T-cell (primary cell): ENCODE results near the gene FADS1. TPM values are rescaled to one million over a fixed set of nuclear protein-coding genes. Genes with fewer than 3 reads are reported as not detected.
A peak's percentile ranks its signal among the peaks of the same experiment; 100 is the strongest.

Source experiments
- ATAC-seq, 4 experiments: fragments of 200-7000 bp in 3 of 4; fragments of 150-1000 bp in 1 of 4; cut with Tn5 transposase; replicated peaks in 1 of 4; 1 replicate in 3 of 4; 2 replicates in 1 of 4; pipeline ENCODE4 v1.10.0; 2021; ENCODE audit warnings: moderate library complexity in 3 of 4, mild to moderate bottlenecking in 2 of 4, moderate number of reproducible peaks in 1 of 4
- CTCF ChIA-PET, 2 donors: fragments of 300-600 bp; sonication (Branson Sonifier 250); formaldehyde crosslinking; loops; one replicate each; lab custom pipeline; 2022; ENCODE audit warnings: antibody characterized with exemption in 2 of 2; lab: Charles Lee
- POLR2A ChIA-PET, 2 donors: fragments of 300-600 bp; sonication (Branson Sonifier 250); formaldehyde crosslinking; loops; one replicate each; lab custom pipeline; 2022; ENCODE audit warnings: antibody characterized with exemption in 2 of 2; lab: Charles Lee
- DNase-seq, 35 experiments: peaks; one replicate each; pipeline versions ENCODE4 v3.0.0 to v3.0.0-alpha.2; 2013 to 2023
- H3K27ac ChIP-seq: one replicate; pipeline ENCODE4 v1.5.1; 2013; ENCODE audit warnings: low read length
- H3K27me3 ChIP-seq, 2 experiments: replicated peaks in 1 of 2; 1 replicate in 1 of 2; 2 replicates in 1 of 2; pipeline versions ENCODE4 v1.6.1 to v1.7.0; 2013; ENCODE audit warnings: low read length in 1 of 2, mixed read lengths in 1 of 2; ENCODE audit not compliant: control insufficient read depth in 2 of 2, insufficient read depth in 2 of 2; ENCODE audit errors: extremely low read depth in 1 of 2
- H3K36me3 ChIP-seq, 2 donors: 1 replicate in 1 of 2; 2 replicates in 1 of 2; pipeline versions ENCODE4 v1.6.1 to v1.7.0; 2013; ENCODE audit warnings: low read length in 1 of 2; ENCODE audit not compliant: control insufficient read depth in 2 of 2, insufficient read depth in 1 of 2; ENCODE audit errors: extremely low read depth in 1 of 2
- H3K4me1 ChIP-seq, 2 experiments: 1 replicate in 1 of 2; 2 replicates in 1 of 2; pipeline versions ENCODE4 v1.6.1 to v1.7.0; 2013; ENCODE audit warnings: low read length in 2 of 2, mixed read lengths in 1 of 2; ENCODE audit not compliant: insufficient read depth in 2 of 2, control insufficient read depth in 1 of 2; ENCODE audit errors: extremely low read depth in 1 of 2
- H3K4me3 ChIP-seq, 2 donors: 1 replicate in 1 of 2; 2 replicates in 1 of 2; pipeline versions ENCODE4 v1.5.1 to v1.7.0; 2013; ENCODE audit warnings: mild to moderate bottlenecking in 2 of 2, low read length in 1 of 2, moderate library complexity in 1 of 2; ENCODE audit not compliant: control insufficient read depth in 1 of 2; ENCODE audit errors: extremely low read depth in 1 of 2
- H3K9me3 ChIP-seq: 2 replicates; pipeline ENCODE4 v1.7.0; 2013
- H3K27ac Mint-ChIP-seq, 2 donors: one replicate each; pipeline ENCODE4 v1.8.0; 2020 to 2021; ENCODE audit warnings: mild to moderate bottlenecking in 2 of 2, mixed read lengths in 2 of 2
- H3K27me3 Mint-ChIP-seq, 2 donors: one replicate each; pipeline ENCODE4 v1.8.0; 2021 to 2022; ENCODE audit warnings: mixed read lengths in 2 of 2
- H3K36me3 Mint-ChIP-seq: one replicate; pipeline ENCODE4 v1.8.0; 2021; ENCODE audit warnings: mixed read lengths
- H3K4me1 Mint-ChIP-seq, 3 donors: one replicate each; pipeline ENCODE4 v1.8.0; 2020 to 2022; ENCODE audit warnings: mixed read lengths in 3 of 3, mild to moderate bottlenecking in 1 of 3
- H3K4me3 Mint-ChIP-seq, 3 donors: one replicate each; pipeline ENCODE4 v1.8.0; 2020 to 2022; ENCODE audit warnings: mild to moderate bottlenecking in 3 of 3, mixed read lengths in 3 of 3, moderate library complexity in 3 of 3
- H3K9me3 Mint-ChIP-seq, 3 donors: one replicate each; pipeline ENCODE4 v1.8.0; 2020 to 2022; ENCODE audit warnings: mixed read lengths in 3 of 3
- WGBS: methylation state at CpG from one replicate; pipeline ENCODE4 v1.1.5; 2013; ENCODE audit warnings: missing lambda C conversion rate; ENCODE audit not compliant: insufficient coverage; 5-methylcytosine and 5-hydroxymethylcytosine counted together
- total RNA-seq, 35 experiments: library from RNA in 6 of 35; stranded (reverse) in 6 of 35; fragments of 120-200 nt in 1 of 35; gene quantifications; one replicate each; pipeline versions ENCODE4 v1.2.1 to v1.2.4 and lab custom pipeline; 2013 to 2026

The FADS1 gene
- total RNA-seq, 5 donors from 2014 or later (not counting 1 experiment from before 2014, with no cell fraction given) = 1.9 to 8.8 (median 2.9) TPM

DNA sequence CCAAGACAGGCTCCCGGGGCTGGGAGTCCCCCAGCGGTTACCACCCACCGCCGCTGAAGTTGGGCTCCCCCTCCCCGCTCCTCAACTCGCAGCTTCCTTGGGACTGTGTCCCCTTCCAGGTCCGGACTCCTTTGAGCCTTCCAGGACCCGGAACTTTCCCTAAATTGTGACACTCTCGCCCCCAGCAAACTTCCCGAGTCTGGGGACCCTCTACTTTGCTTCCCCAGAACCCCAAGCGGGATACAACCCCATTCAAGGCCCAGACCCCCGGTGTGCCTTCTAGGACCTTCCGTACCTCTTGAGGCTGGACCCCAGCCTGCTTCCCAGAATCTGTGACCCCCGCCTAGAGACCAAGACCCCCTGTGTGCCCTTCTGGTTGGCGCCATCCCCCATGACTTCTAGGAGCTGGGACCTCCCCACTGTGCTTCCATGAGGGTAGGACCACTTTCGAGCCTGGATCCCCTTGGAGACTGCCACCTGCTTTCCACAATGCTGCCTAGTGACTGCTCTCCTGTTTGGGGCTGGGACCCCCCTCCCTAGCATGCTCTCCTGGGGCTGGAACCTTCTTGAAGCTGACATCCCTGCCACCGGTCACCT lies 63.8 kb downstream of the FADS1 start:
- Mint-ChIP-seq H3K4me1 (peaks cover 5 to 29% (median 27%) of the 10 kb centered on the region in 3 donors), H3K27ac (no peak overlapping the region), H3K9me3 (no peaks in the 10 kb centered on the region), H3K4me3 (peak overlapping the region; percentile 61 to 78 (median 65)), H3K36me3 (no peaks in the 10 kb centered on the region), H3K27me3 (peaks cover 21 to 37% of the 10 kb centered on the region in 2 donors)
- Histone ChIP-seq H3K9me3 (no peaks in the 10 kb centered on the region), H3K36me3 (no peaks in the 10 kb centered on the region), H3K4me3 (peak overlapping the region in 1 of 2 donors; percentile 39), H3K27me3 (peaks cover 0 to 59% of the 10 kb centered on the region in 2 experiments), H3K4me1 (peaks cover 0 to 27% of the 10 kb centered on the region in 2 experiments), H3K27ac (no peak overlapping the region)
- ChIA-PET CTCF (no interaction called here), POLR2A (interaction anchor here in 1 of 2 donors (0.6 kb wide), 1 partner anchor 38 kb away, joined by 5 read pairs; no protein-coding TSS in a partner anchor)
- DNase-seq (peak in 1 of 35 experiments; percentile 3), ATAC-seq (peak in 2 of 4 experiments; percentile 6)
- 44% methylated on average over 17 of the region's 17 CpGs for WGBS

DNA sequence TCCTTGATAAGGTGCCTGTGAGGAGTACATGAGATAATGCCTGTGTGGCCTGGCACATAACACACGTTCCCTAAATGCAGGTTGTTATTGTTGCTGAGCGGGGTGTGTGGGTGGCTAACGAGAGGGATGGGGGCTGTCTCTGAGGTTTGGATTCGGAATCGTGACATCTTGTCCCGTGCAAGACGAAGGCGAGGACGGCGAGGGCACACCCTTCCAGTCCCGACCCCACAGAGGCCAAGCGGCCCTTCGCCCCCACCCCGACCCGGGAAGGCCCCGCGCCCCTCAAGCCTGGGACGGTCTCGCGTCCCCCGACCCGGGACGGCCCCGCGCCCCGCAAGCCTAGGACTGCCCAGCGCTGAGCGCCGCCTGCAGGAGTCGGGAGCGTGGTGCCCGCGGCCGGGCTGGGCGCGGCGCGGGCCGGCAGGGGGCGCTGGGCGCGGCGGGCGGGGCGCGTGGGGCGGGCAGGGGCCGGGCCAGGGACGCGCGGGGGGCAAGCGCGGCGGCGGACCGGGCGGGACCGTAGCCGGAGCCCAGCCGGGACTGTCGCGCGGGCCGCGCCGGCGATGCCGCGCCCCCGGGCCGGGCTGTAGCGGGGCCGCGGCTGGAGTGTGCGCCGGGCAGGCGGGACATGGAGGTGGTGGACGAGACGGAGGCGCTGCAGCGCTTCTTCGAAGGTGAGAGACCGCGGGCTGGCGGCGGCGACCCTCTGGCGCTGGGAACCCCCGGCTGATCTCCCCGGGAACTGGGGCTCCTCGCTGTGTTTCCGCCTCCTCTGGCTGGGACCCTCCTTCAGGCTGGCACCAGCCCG lies 64.5 kb downstream of the FADS1 start, which contains the start of gene MYRF:
MYRF (plus strand) TSS at position 520 of the 808 bp plus-strand sequence; CDS start at position 629, 109 bp downstream.
- Histone ChIP-seq H3K4me3 (peak within 1 kb of the TSS in 1 of 2 donors; percentile 39), H3K9me3 (no peaks in the 10 kb centered on the region), H3K4me1 (peaks cover 0 to 32% of the 10 kb centered on the region in 2 experiments), H3K27ac (no peak within 1 kb of the TSS), H3K27me3 (peaks cover 0 to 65% of the 10 kb centered on the region in 2 experiments), H3K36me3 (no peaks in the 10 kb centered on the region)
- Mint-ChIP-seq H3K9me3 (no peaks in the 10 kb centered on the region), H3K4me3 (peak within 1 kb of the TSS; percentile 61 to 78 (median 77)), H3K36me3 (no peaks in the 10 kb centered on the region), H3K27me3 (peaks cover 21 to 37% of the 10 kb centered on the region in 2 donors), H3K4me1 (peaks cover 5 to 29% (median 27%) of the 10 kb centered on the region in 3 donors), H3K27ac (peak within 1 kb of the TSS in 1 of 2 donors; percentile 59)
- POLR2A ChIA-PET = no interaction called here
- peak in 32 of 35 experiments; percentile 21 to 73 (median 46) for DNase-seq
- 4% methylated on average over 90 of the region's 93 CpGs for WGBS
- CTCF ChIA-PET = no interaction called here
- peak; percentile 81 to 95 (median 90) for ATAC-seq

DNA sequence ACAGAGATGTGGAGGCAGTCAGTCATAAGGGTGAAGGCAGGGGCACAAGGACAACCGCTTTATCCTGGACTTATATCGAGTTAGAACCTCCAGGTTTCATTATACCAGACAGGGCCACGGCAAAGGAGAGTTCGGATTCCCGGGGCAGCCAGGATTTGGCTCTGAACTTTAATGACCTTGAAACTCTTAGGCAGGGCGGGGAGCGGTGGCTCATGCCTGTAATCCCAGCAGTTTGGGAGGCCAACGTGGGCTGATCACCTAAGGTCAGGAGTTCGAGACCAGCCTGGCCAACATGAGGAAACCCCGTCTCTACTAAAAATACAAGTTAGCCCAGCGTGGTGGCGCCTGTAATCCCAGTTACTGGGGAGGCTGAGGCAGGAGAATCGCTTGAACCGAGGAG lies 65.4 kb downstream of the FADS1 start:
- 80% methylated on average over 13 of the region's 14 CpGs for WGBS
- Mint-ChIP-seq H3K4me3 (peak overlapping the region in 2 of 3 donors; percentile 34 to 44), H3K27ac (no peak overlapping the region), H3K27me3 (peaks cover 21 to 37% of the 10 kb centered on the region in 2 donors), H3K9me3 (no peaks in the 10 kb centered on the region), H3K4me1 (peaks cover 5 to 25% (median 21%) of the 10 kb centered on the region in 3 donors), H3K36me3 (no peaks in the 10 kb centered on the region)
- no peak overlapping the region for H3K27ac ChIP-seq
- ChIA-PET POLR2A (no interaction called here), CTCF (interaction anchor here in 1 of 2 donors (0.9 kb wide), 1 partner anchor 18 kb away, joined by 3 read pairs; no protein-coding TSS in a partner anchor)
- peaks cover 0 to 65% of the 10 kb centered on the region in 2 experiments for H3K27me3 ChIP-seq
- H3K36me3 ChIP-seq = no peaks in the 10 kb centered on the region
- no peaks in the 10 kb centered on the region for H3K9me3 ChIP-seq
- no peak overlapping the region for H3K4me3 ChIP-seq
- peaks cover 0 to 28% of the 10 kb centered on the region in 2 experiments for H3K4me1 ChIP-seq
- DNase-seq = no peak
- no peak for ATAC-seq

DNA sequence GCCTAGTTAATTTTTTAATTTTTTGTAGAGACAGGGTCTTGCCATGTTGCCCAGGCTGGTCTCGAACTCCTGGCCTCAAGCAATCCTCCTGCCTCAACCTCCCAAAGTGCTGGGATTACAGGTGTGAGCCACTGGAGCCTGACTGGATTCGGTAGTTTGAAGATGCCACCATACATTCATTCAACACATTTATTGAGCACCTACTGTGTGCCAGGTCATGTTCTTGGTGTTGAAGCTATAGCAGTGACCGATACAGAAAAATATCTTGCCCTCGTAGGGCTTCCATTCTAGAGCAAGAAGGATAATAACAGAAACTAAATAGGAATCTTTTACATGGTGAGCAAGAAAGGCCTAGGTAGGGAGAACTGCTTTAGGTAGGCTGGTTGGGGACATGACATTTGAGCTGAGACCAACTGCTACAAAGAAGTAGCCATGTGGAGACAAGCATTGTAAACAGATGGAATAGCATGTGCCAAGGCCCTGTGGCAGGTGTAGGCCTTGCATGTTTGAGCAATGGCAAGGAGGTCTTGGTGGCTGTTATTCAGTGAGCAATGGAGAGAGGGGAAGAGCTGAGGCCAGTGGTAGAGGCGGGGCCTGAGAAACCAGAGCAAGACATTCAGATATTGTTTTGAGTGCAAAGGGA lies 66.1 kb downstream of the FADS1 start:
- H3K27me3 Mint-ChIP-seq = peaks cover 21 to 37% of the 10 kb centered on the region in 2 donors
- H3K4me1 ChIP-seq = peaks cover 0 to 21% of the 10 kb centered on the region in 2 experiments
- H3K36me3 ChIP-seq = no peaks in the 10 kb centered on the region
- H3K27ac Mint-ChIP-seq = no peak overlapping the region
- peak overlapping the region in 2 of 3 donors; percentile 34 to 44 for H3K4me3 Mint-ChIP-seq
- no peak overlapping the region for H3K4me3 ChIP-seq
- no peaks in the 10 kb centered on the region for H3K9me3 Mint-ChIP-seq
- 89% methylated on average over 3 of the region's 5 CpGs for WGBS
- DNase-seq (no peak), ATAC-seq (no peak)
- POLR2A ChIA-PET = no interaction called here
- no peak overlapping the region for H3K27ac ChIP-seq
- peaks cover 5 to 20% (median 15%) of the 10 kb centered on the region in 3 donors for H3K4me1 Mint-ChIP-seq
- no peaks in the 10 kb centered on the region for H3K36me3 Mint-ChIP-seq
- H3K9me3 ChIP-seq = no peaks in the 10 kb centered on the region
- H3K27me3 ChIP-seq = peaks cover 0 to 65% of the 10 kb centered on the region in 2 experiments
- CTCF ChIA-PET = interaction anchor here in 1 of 2 donors (0.9 kb wide), 1 partner anchor 17 kb away, joined by 3 read pairs; no protein-coding TSS in a partner anchor

Other genes with a start within 250 kb of the FADS1 start
- gene SYT7, start 235.9 kb downstream of the FADS1 start, total RNA-seq = under 1 TPM in 3 of 5 donors, not detected in 2; 0.19 to 0.26 (median 0.20) TPM
- gene DAGLA, start 136.6 kb downstream of the FADS1 start, total RNA-seq = 1 to 10 TPM in 1 of 5 donors, under 1 TPM in 4; 0.15 to 1.6 (median 0.23) TPM
- 1 to 10 TPM in 4 of 5 donors, under 1 TPM in 1; 0.95 to 4.9 (median 1.5) TPM for gene MYRF, start 64.4 kb downstream of the FADS1 start, total RNA-seq
- gene TMEM258, start 24.4 kb downstream of the FADS1 start, total RNA-seq = 10 to 100 TPM; 68.1 to 96.0 (median 87.8) TPM
- 10 to 100 TPM in 4 of 5 donors, 1 to 10 TPM in 1; 8.5 to 12.6 (median 10.9) TPM for gene FEN1, start 24.1 kb downstream of the FADS1 start, total RNA-seq
- gene FADS2, start 11.3 kb upstream of the FADS1 start, total RNA-seq = 10 to 100 TPM in 1 of 5 donors, 1 to 10 TPM in 4; 1.9 to 20.9 (median 2.7) TPM
- gene FADS3, start 74.5 kb upstream of the FADS1 start, total RNA-seq = 10 to 100 TPM in 3 of 5 donors, 1 to 10 TPM in 2; 6.5 to 17.1 (median 10.5) TPM
- under 1 TPM in 2 of 5 donors, not detected in 3; 0.12 to 0.28 TPM for gene RAB3IL1, start 100.6 kb upstream of the FADS1 start, total RNA-seq
- gene BEST1, start 133.3 kb upstream of the FADS1 start, total RNA-seq = under 1 TPM in 3 of 5 donors, not detected in 2; 0.07 to 0.23 (median 0.13) TPM
- 1,000 to 10,000 TPM in 2 of 5 donors, 100 to 1,000 TPM in 3; 575 to 1,574 (median 654) TPM for gene FTH1, start 150.6 kb upstream of the FADS1 start, total RNA-seq